GM12892 (cell line): ENCODE results near the gene UBP1.

Source experiments
- POLR2A ChIP-seq: IDR thresholded peaks from 2 replicates; pipeline ENCODE4 v1.6.1; 2011; ENCODE audit warnings: low read depth, low read length, control low read depth
- TAF1 ChIP-seq: IDR thresholded peaks from 2 replicates; pipeline ENCODE4 v1.6.1; 2011; ENCODE audit warnings: low read depth, mild to moderate bottlenecking, control low read depth, low read length, borderline replicate concordance

- TF ChIP-seq TAF1: no peak
- no peak for TF ChIP-seq POLR2A
These were observed 16.6 kb upstream of the UBP1 start for GRCh38 chr3:33456756-33457155.
